ENCODE measurements around the gene TMEM72.

The TMEM72 gene

GRCh38 chr10:44889834-44890233, 21.3 kb upstream of the TMEM72 start:
- no peaks in the 10 kb centered on the region for H3K9me3 ChIP-seq (ENCODE audit: insufficient read depth, low read depth, low read length)
- no peaks in the 10 kb centered on the region for H3K79me2 ChIP-seq (ENCODE audit: insufficient read depth, low read length)
- TF ChIP-seq EZH2phosphoT487 (IDR thresholded peaks at IDR 0.05; ENCODE audit: borderline replicate concordance) (no peak), CTCF (conservative IDR thresholded peaks at IDR 0.05; ENCODE audit: low read length) (no peak)
- H3F3A ChIP-seq (ENCODE audit: low read depth), result no peaks in the 10 kb centered on the region
- H4K20me1 ChIP-seq (ENCODE audit: insufficient read depth, low read length, poor library complexity, severe bottlenecking), result no peaks in the 10 kb centered on the region
- H3K36me3 ChIP-seq (ENCODE audit: insufficient read depth, low read length), result no peaks in the 10 kb centered on the region
- H3K9me2 ChIP-seq (replicated peaks; ENCODE audit: low read depth, low read length), result no peaks in the 10 kb centered on the region
- no peak overlapping the region for H3K4me3 ChIP-seq (ENCODE audit: low read length, poor library complexity, severe bottlenecking)
- H3K9ac ChIP-seq (ENCODE audit: low read depth, low read length, poor library complexity, severe bottlenecking), result no peak overlapping the region
- H2AFZ ChIP-seq (ENCODE audit: low read length), result no peak overlapping the region; the same call in 1 of the 2 replicates
- no peak overlapping the region for H3K4me2 ChIP-seq (ENCODE audit: low read depth, low read length, poor library complexity, severe bottlenecking)
- no peaks in the 10 kb centered on the region for H3K27me3 ChIP-seq (ENCODE audit: insufficient read depth, low read length, poor library complexity, severe bottlenecking)
- no peaks in the 10 kb centered on the region for H3K4me1 ChIP-seq (ENCODE audit: insufficient read depth, low read length, poor library complexity, severe bottlenecking)

- Histone ChIP-seq H3F3A (ENCODE audit: low read depth) (no peaks in the 10 kb centered on the region), H3K9ac (ENCODE audit: low read depth, low read length, poor library complexity, severe bottlenecking) (no peak overlapping the region), H3K9me3 (ENCODE audit: insufficient read depth, low read depth, low read length) (no peaks in the 10 kb centered on the region), H3K79me2 (ENCODE audit: insufficient read depth, low read length) (no peaks in the 10 kb centered on the region), H3K27me3 (ENCODE audit: insufficient read depth, low read length, poor library complexity, severe bottlenecking) (no peaks in the 10 kb centered on the region), H4K20me1 (ENCODE audit: insufficient read depth, low read length, poor library complexity, severe bottlenecking) (no peaks in the 10 kb centered on the region), H3K9me2 (replicated peaks; ENCODE audit: low read depth, low read length) (no peaks in the 10 kb centered on the region), H3K4me3 (ENCODE audit: low read length, poor library complexity, severe bottlenecking) (no peak overlapping the region), H3K36me3 (ENCODE audit: insufficient read depth, low read length) (no peaks in the 10 kb centered on the region), H3K4me2 (ENCODE audit: low read depth, low read length, poor library complexity, severe bottlenecking) (no peak overlapping the region), H3K4me1 (ENCODE audit: insufficient read depth, low read length, poor library complexity, severe bottlenecking) (peaks cover 4% of the 10 kb centered on the region), H2AFZ (ENCODE audit: low read length) (no peak overlapping the region)
- no peak for TF ChIP-seq EZH2phosphoT487 (IDR thresholded peaks at IDR 0.05; ENCODE audit: borderline replicate concordance)
- no peak for TF ChIP-seq CTCF (conservative IDR thresholded peaks at IDR 0.05; ENCODE audit: low read length)
Observed at GRCh38 chr10:44890696-44891563, 20.2 kb upstream of the TMEM72 start.

GRCh38 chr10:44891721-44892120, 19.4 kb upstream of the TMEM72 start:
- Histone ChIP-seq H3K27me3 (ENCODE audit: insufficient read depth, low read length, poor library complexity, severe bottlenecking) (no peaks in the 10 kb centered on the region), H3K4me2 (ENCODE audit: low read depth, low read length, poor library complexity, severe bottlenecking) (no peak overlapping the region), H3K79me2 (ENCODE audit: insufficient read depth, low read length) (no peaks in the 10 kb centered on the region), H3K9ac (ENCODE audit: low read depth, low read length, poor library complexity, severe bottlenecking) (no peak overlapping the region), H2AFZ (ENCODE audit: low read length) (no peak overlapping the region), H4K20me1 (ENCODE audit: insufficient read depth, low read length, poor library complexity, severe bottlenecking) (no peaks in the 10 kb centered on the region), H3K4me1 (ENCODE audit: insufficient read depth, low read length, poor library complexity, severe bottlenecking) (peaks cover 4% of the 10 kb centered on the region), H3K9me3 (ENCODE audit: insufficient read depth, low read depth, low read length) (no peaks in the 10 kb centered on the region), H3K36me3 (ENCODE audit: insufficient read depth, low read length) (no peaks in the 10 kb centered on the region), H3K9me2 (replicated peaks; ENCODE audit: low read depth, low read length) (no peaks in the 10 kb centered on the region), H3K4me3 (ENCODE audit: low read length, poor library complexity, severe bottlenecking) (no peak overlapping the region), H3F3A (ENCODE audit: low read depth) (no peaks in the 10 kb centered on the region)
- TF ChIP-seq CTCF (conservative IDR thresholded peaks at IDR 0.05; ENCODE audit: low read length) (no peak), EZH2phosphoT487 (IDR thresholded peaks at IDR 0.05; ENCODE audit: borderline replicate concordance) (no peak)
